Transverse colon (tissue), 4 donors: Measurements from ENCODE around the gene MTHFD1L. TPM values are rescaled to one million over a fixed set of nuclear protein-coding genes. Genes with fewer than 3 reads are reported as not detected.

Source experiments
- DNase-seq: peaks from one replicate; pipeline ENCODE4 v3.0.0-alpha.2; 2019
- H3K27ac ChIP-seq, 4 donors: fragments of 200-600 bp; sonication (generic); 2 replicates each; pipeline ENCODE4 v1.5.1; 2016 to 2018; ENCODE audit warnings: inconsistent platforms in 4 of 4
- H3K27me3 ChIP-seq: fragments of 200-600 bp; sonication (generic); 2 replicates; pipeline ENCODE4 v1.5.1; 2017; ENCODE audit warnings: inconsistent platforms
- H3K36me3 ChIP-seq, 4 donors: fragments of 200-600 bp; sonication (generic); 2 replicates each; pipeline ENCODE4 v1.5.1; 2017 to 2019; ENCODE audit warnings: inconsistent platforms in 4 of 4
- H3K4me1 ChIP-seq, 4 donors: fragments of 200-600 bp; sonication (generic); 2 replicates each; pipeline ENCODE4 v1.5.1; 2017 to 2020; ENCODE audit warnings: inconsistent platforms in 4 of 4
- H3K4me3 ChIP-seq, 4 donors: fragments of 200-600 bp; sonication (generic); 1 replicate in 1 of 4; 2 replicates in 3 of 4; pipeline versions ENCODE4 v1.5.1 to v1.6.1; 2017 to 2019; ENCODE audit warnings: inconsistent platforms in 4 of 4
- H3K9me3 ChIP-seq, 2 donors: fragments of 200-600 bp; sonication (generic); 2 replicates each; pipeline ENCODE4 v1.5.1; 2017 to 2019; ENCODE audit warnings: inconsistent platforms in 2 of 2
- EP300 ChIP-seq: sonication (generic); formaldehyde crosslinking; IDR thresholded peaks from one replicate; pipeline ENCODE4 v1.6.1; 2017; ENCODE audit warnings: antibody characterized with exemption, low read depth
- POLR2A ChIP-seq: fragments of 450-650 bp; IDR thresholded peaks from one replicate; pipeline ENCODE4 v1.6.1; 2016; ENCODE audit warnings: antibody characterized with exemption, mild to moderate bottlenecking, moderate library complexity
- POLR2AphosphoS5 ChIP-seq, 3 donors: sonication (generic); formaldehyde crosslinking; IDR thresholded peaks; one replicate each; pipeline ENCODE4 v1.6.1; 2016; ENCODE audit warnings: antibody characterized with exemption in 3 of 3
- WGBS, 2 donors: methylation state at CpG; one replicate each; pipeline ENCODE4 v1.1.5; 2018; ENCODE audit warnings: low coverage in 1 of 2; 5-methylcytosine and 5-hydroxymethylcytosine counted together
- in situ Hi-C, 4 donors: fragments of 200-750 bp; cut with MboI; loops; one replicate each; pipeline versions ENCODE4 v1.15.0 to v1.15.1; 2017; ENCODE audit warnings: low sequenced_read_pairs in 3 of 4, low pct_ligation_motif_present in 1 of 4, low pct_unique_long_range_greater_than_20kb in 1 of 4
- intact Hi-C: fragments of 100-400 bp; cut with DNase I; formaldehyde crosslinking; loops from one replicate; pipeline ENCODE4 v1.15.1; 2023; ENCODE audit warnings: low total_unique reads
- total RNA-seq, 4 donors: library from RNA; depleted of rRNA; stranded (reverse); fragments of >200 nt; gene quantifications; one replicate each; pipeline ENCODE4 v1.1.0, GENCODE V29; 2016
- TF ChIP-seq, protein P1 (sequence below), 5 experiments: fragments of 200-600 bp in 3 of 5; fragments of 450-650 bp in 2 of 5; sonication (generic) in 3 of 5; IDR thresholded peaks; 1 replicate in 2 of 5; 2 replicates in 3 of 5; pipeline ENCODE4 v1.5.1; 2016 to 2017; ENCODE audit warnings: antibody characterized with exemption in 5 of 5, inconsistent platforms in 3 of 5, mild to moderate bottlenecking in 2 of 5, moderate library complexity in 1 of 5

The MTHFD1L gene
- total RNA-seq, 4 donors from 2014 or later: 0.82 to 10.1 (median 5.4) TPM

DNA sequence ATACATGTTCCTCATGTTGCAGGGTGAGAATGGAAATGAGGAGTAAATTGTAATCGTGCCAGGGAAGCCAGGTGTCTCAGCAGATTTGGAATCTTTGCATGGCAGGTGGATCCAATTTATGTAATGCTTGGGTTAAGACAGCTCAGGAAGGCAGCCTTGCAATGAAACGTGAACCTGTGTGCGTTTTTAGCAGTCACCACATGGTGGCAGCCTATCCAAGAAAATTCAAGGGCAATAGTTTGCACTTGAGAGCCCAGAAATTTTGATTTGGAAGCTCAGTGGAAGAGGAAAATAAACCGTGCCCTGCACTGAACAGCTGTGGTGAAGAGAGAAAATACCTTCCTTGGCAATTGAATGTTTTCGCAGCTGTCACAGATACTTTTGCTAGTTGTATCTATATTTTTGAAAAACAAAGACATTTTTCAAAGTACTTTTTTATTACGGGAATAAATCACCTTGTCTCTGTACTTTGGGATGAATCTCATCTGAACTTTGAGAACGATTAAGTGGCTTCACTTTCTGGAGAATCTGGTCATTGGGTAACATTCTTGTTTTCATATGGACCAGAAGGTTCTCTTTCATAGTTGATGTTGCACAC lies 26.5 kb downstream of the MTHFD1L start:
- no peaks in the 10 kb centered on the region for H3K27me3 ChIP-seq
- intact Hi-C loops: loop anchor here (5.0 kb wide), 1 partner anchor 445 kb away; no protein-coding TSS in a partner anchor
- peaks cover 0 to 7% (median 2%) of the 10 kb centered on the region in 4 donors for H3K4me1 ChIP-seq
- 13 to 26% methylated on average over 7 of the region's 7 CpGs for WGBS, 2 donors
- H3K27ac ChIP-seq: no peak overlapping the region
- peak; percentile 77 for DNase-seq
- H3K36me3 ChIP-seq: no peaks in the 10 kb centered on the region
- no peaks in the 10 kb centered on the region for H3K9me3 ChIP-seq
- in situ Hi-C loops: loop anchor here (5.0 to 25.0 kb wide), 4 partner anchors 120 to 445 kb away; no protein-coding TSS in a partner anchor
- TF ChIP-seq, protein P1, sequence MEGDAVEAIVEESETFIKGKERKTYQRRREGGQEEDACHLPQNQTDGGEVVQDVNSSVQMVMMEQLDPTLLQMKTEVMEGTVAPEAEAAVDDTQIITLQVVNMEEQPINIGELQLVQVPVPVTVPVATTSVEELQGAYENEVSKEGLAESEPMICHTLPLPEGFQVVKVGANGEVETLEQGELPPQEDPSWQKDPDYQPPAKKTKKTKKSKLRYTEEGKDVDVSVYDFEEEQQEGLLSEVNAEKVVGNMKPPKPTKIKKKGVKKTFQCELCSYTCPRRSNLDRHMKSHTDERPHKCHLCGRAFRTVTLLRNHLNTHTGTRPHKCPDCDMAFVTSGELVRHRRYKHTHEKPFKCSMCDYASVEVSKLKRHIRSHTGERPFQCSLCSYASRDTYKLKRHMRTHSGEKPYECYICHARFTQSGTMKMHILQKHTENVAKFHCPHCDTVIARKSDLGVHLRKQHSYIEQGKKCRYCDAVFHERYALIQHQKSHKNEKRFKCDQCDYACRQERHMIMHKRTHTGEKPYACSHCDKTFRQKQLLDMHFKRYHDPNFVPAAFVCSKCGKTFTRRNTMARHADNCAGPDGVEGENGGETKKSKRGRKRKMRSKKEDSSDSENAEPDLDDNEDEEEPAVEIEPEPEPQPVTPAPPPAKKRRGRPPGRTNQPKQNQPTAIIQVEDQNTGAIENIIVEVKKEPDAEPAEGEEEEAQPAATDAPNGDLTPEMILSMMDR (IDR thresholded peaks at IDR 0.05): peak; percentile 73 to 88 (median 85)
- TF ChIP-seq EP300 (no peak), POLR2AphosphoS5 (IDR thresholded peaks at IDR 0.05) (no peak), POLR2A (no peak)
- H3K4me3 ChIP-seq: no peak overlapping the region

DNA sequence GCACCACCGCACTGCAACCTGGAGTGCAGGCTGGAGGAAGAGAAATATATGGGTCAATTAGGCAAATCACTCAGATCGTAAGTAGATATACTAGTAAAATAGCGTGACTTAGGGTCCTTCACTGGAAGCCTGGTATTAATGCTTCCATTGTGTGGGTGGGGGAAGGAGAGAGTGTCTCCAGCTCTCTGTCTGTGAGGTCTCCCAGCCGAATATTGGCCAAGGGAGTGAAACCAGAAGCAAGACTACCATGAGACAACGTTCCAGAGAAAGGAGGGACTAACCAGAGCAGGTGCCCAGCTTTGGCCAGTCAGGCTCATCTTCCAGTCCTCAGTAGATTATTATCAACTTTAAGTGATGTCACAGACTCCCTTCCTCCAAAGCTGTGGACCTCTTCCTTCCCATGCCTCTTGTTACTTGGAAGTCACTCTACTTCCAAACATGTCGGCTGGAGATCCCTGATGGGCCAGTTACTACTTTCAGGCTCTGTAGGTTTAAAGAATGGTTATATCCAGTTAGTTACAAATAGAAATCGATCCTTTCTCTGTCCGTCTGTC lies 28.8 kb downstream of the MTHFD1L start:
- TF ChIP-seq POLR2A (no peak), EP300 (no peak), POLR2AphosphoS5 (IDR thresholded peaks at IDR 0.05) (no peak)
- TF ChIP-seq, protein P1 (IDR thresholded peaks at IDR 0.05): no peak
- Histone ChIP-seq H3K9me3 (no peaks in the 10 kb centered on the region), H3K27ac (no peak overlapping the region), H3K36me3 (no peaks in the 10 kb centered on the region), H3K4me3 (no peak overlapping the region), H3K27me3 (no peaks in the 10 kb centered on the region), H3K4me1 (peaks cover 0 to 7% (median 4%) of the 10 kb centered on the region in 4 donors)
- 87 to 94% methylated on average over 6 to 8 of the region's 8 CpGs for WGBS, 2 donors
- DNase-seq: no peak
- intact Hi-C loops: loop anchor here (5.0 kb wide), 1 partner anchor 443 kb away; no protein-coding TSS in a partner anchor
- in situ Hi-C loops: loop anchor here (5.0 to 25.0 kb wide), 4 partner anchors 118 to 443 kb away; no protein-coding TSS in a partner anchor

DNA sequence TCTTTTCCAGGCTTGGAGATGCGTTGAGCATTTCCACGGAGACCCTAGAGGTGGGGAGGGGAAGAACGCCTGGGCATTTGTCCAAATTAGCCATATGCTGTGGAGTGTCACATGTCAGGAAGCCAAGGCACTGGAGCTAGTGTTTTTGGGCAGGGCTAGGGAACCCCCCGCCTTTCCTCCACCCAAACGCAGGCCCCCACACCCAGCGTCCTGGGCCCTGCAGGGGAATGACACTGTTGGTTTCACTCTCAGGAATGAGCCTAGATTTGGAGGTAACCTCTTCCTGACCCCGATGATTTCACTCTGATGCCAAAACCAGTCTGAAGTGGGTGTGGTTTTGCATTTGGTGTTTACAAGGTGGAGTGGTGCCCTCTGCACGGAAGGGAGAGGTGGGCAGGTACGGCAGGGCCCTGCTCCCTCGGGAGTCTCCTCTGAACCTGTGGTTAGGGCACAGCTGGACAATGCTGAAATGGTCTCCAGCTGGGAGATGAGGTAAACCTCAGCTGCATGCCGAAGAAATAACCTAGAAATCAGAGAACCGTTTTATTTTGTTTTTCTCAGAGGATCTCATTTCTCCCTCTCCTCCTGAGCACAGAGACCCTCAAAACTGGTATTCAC lies 29.5 kb downstream of the MTHFD1L start:
- Histone ChIP-seq H3K9me3 (no peaks in the 10 kb centered on the region), H3K27me3 (no peaks in the 10 kb centered on the region), H3K36me3 (no peaks in the 10 kb centered on the region), H3K4me3 (no peak overlapping the region), H3K27ac (no peak overlapping the region), H3K4me1 (peaks cover 0 to 7% (median 4%) of the 10 kb centered on the region in 4 donors)
- no peak for DNase-seq
- WGBS, 2 donors: 37 to 43% methylated on average over 5 to 9 of the region's 12 CpGs
- in situ Hi-C loops: loop anchor here (5.0 to 25.0 kb wide), 4 partner anchors 117 to 442 kb away; no protein-coding TSS in a partner anchor
- TF ChIP-seq POLR2A (no peak), EP300 (no peak), POLR2AphosphoS5 (IDR thresholded peaks at IDR 0.05) (no peak)
- TF ChIP-seq, protein P1 (IDR thresholded peaks at IDR 0.05): no peak
- intact Hi-C loops: loop anchor here (5.0 kb wide), 1 partner anchor 442 kb away; no protein-coding TSS in a partner anchor
